Loucy (cell line): ENCODE data around the gene RTEL1.
A peak's percentile ranks its signal among the peaks of the same experiment; 100 is the strongest.

ENCODE experiments used
- H2AFZ ChIP-seq: fragments of 200-600 bp; sonication (generic); 2 replicates; pipeline ENCODE4 v1.6.0; 2016; ENCODE audit warnings: antibody characterized with exemption, mild to moderate bottlenecking, low read length, moderate library complexity
- H3F3A ChIP-seq: fragments of 200-600 bp; 2 replicates; pipeline ENCODE4 v1.6.0; 2016; ENCODE audit warnings: antibody characterized with exemption, low read depth, mild to moderate bottlenecking
- H3K27me3 ChIP-seq: fragments of 200-600 bp; sonication (generic); 2 replicates; pipeline ENCODE4 v1.6.1; 2014; ENCODE audit warnings: low read length, mild to moderate bottlenecking; ENCODE audit not compliant: insufficient read depth, poor library complexity, severe bottlenecking
- H3K36me3 ChIP-seq: fragments of 200-600 bp; sonication (generic); 2 replicates; pipeline ENCODE4 v1.6.1; 2016; ENCODE audit warnings: low read length; ENCODE audit not compliant: insufficient read depth
- H3K4me1 ChIP-seq: fragments of 200-600 bp; sonication (generic); 2 replicates; pipeline ENCODE4 v1.5.1; 2014; ENCODE audit warnings: low read length, mild to moderate bottlenecking; ENCODE audit not compliant: insufficient read depth, poor library complexity, severe bottlenecking
- H3K4me2 ChIP-seq: fragments of 200-600 bp; sonication (generic); 2 replicates; pipeline ENCODE4 v1.6.0; 2014; ENCODE audit warnings: antibody characterized with exemption, low read length, low read depth, mild to moderate bottlenecking; ENCODE audit not compliant: poor library complexity, severe bottlenecking
- H3K4me3 ChIP-seq: fragments of 200-600 bp; sonication (generic); 2 replicates; pipeline ENCODE4 v1.5.1; 2014; ENCODE audit warnings: low read length, mild to moderate bottlenecking, mixed read lengths; ENCODE audit not compliant: poor library complexity, severe bottlenecking
- H3K79me2 ChIP-seq: fragments of 200-600 bp; sonication (generic); 2 replicates; pipeline ENCODE4 v1.6.1; 2014; ENCODE audit warnings: low read length; ENCODE audit not compliant: insufficient read depth
- H3K9ac ChIP-seq: fragments of 200-600 bp; sonication (generic); 2 replicates; pipeline ENCODE4 v1.6.0; 2014; ENCODE audit warnings: mild to moderate bottlenecking, low read depth, low read length, moderate library complexity; ENCODE audit not compliant: poor library complexity, severe bottlenecking
- H3K9me2 ChIP-seq: fragments of 200-600 bp; sonication (generic); replicated peaks from 2 replicates; pipeline ENCODE4 v1.6.1; 2016; ENCODE audit warnings: low read depth, low read length, mixed read lengths
- H3K9me3 ChIP-seq: fragments of 200-600 bp; sonication (generic); 2 replicates; pipeline ENCODE4 v1.6.1; 2014; ENCODE audit warnings: mild to moderate bottlenecking, antibody characterized with exemption, low read length, low read depth; ENCODE audit not compliant: insufficient read depth
- H4K20me1 ChIP-seq: fragments of 200-600 bp; sonication (generic); 2 replicates; pipeline ENCODE4 v1.6.0; 2014; ENCODE audit warnings: antibody characterized with exemption, low read length, mild to moderate bottlenecking; ENCODE audit not compliant: insufficient read depth, poor library complexity, severe bottlenecking
- EZH2phosphoT487 ChIP-seq: fragments of 200-600 bp; IDR thresholded peaks from 2 replicates; pipeline ENCODE4 v1.6.1; 2018; ENCODE audit warnings: antibody characterized with exemption, mild to moderate bottlenecking, moderate library complexity, borderline replicate concordance
- TF ChIP-seq, protein P1 (sequence below): fragments of 200-600 bp; sonication (generic); conservative IDR thresholded peaks from 2 replicates; pipeline ENCODE4 v1.5.1; 2014; ENCODE audit warnings: mild to moderate bottlenecking, antibody characterized with exemption, low read length

Gene RTEL1

GRCh38 chr20:63711085-63711645 lies 53.1 kb downstream of the RTEL1 start:
- TF ChIP-seq EZH2phosphoT487, result no peak
- TF ChIP-seq, protein P1, sequence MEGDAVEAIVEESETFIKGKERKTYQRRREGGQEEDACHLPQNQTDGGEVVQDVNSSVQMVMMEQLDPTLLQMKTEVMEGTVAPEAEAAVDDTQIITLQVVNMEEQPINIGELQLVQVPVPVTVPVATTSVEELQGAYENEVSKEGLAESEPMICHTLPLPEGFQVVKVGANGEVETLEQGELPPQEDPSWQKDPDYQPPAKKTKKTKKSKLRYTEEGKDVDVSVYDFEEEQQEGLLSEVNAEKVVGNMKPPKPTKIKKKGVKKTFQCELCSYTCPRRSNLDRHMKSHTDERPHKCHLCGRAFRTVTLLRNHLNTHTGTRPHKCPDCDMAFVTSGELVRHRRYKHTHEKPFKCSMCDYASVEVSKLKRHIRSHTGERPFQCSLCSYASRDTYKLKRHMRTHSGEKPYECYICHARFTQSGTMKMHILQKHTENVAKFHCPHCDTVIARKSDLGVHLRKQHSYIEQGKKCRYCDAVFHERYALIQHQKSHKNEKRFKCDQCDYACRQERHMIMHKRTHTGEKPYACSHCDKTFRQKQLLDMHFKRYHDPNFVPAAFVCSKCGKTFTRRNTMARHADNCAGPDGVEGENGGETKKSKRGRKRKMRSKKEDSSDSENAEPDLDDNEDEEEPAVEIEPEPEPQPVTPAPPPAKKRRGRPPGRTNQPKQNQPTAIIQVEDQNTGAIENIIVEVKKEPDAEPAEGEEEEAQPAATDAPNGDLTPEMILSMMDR, result no peak
- no peak overlapping the region for H2AFZ ChIP-seq
- H3K4me2 ChIP-seq, result peak overlapping the region; percentile 56
- no peaks in the 10 kb centered on the region; the same call in 1 of the 2 replicates for H3K9me3 ChIP-seq
- H3K79me2 ChIP-seq, result peaks cover 94% of the 10 kb centered on the region
- H3F3A ChIP-seq, result no peaks in the 10 kb centered on the region
- peaks cover 27% of the 10 kb centered on the region for H3K4me1 ChIP-seq
- H3K36me3 ChIP-seq, result peaks cover 17% of the 10 kb centered on the region
- H3K4me3 ChIP-seq, result peak overlapping the region; percentile 53
- peaks cover 4% of the 10 kb centered on the region for H3K27me3 ChIP-seq
- no peaks in the 10 kb centered on the region for H3K9me2 ChIP-seq
- peak overlapping the region; percentile 35 for H3K9ac ChIP-seq
- peaks cover 30% of the 10 kb centered on the region for H4K20me1 ChIP-seq

- Histone ChIP-seq H3F3A (no peaks in the 10 kb centered on the region), H3K4me2 (peak overlapping the region; percentile 56), H3K9me3 (no peaks in the 10 kb centered on the region; the same call in 1 of the 2 replicates), H3K36me3 (peaks cover 17% of the 10 kb centered on the region), H2AFZ (no peak overlapping the region), H4K20me1 (peaks cover 21% of the 10 kb centered on the region), H3K4me1 (peaks cover 22% of the 10 kb centered on the region), H3K9ac (no peak overlapping the region), H3K4me3 (no peak overlapping the region), H3K27me3 (peaks cover 3% of the 10 kb centered on the region), H3K9me2 (no peaks in the 10 kb centered on the region), H3K79me2 (peaks cover 93% of the 10 kb centered on the region)
- TF ChIP-seq, protein P1, result no peak
- TF ChIP-seq EZH2phosphoT487, result no peak
Measured at GRCh38 chr20:63712191-63712590, 54.1 kb downstream of the RTEL1 start.

- Histone ChIP-seq H3F3A (peaks cover 2% of the 10 kb centered on the region; the same call in 1 of the 2 replicates), H3K4me1 (peaks cover 12% of the 10 kb centered on the region), H3K4me3 (no peak overlapping the region), H3K9me3 (peaks cover 4% of the 10 kb centered on the region; the same call in 1 of the 2 replicates), H3K4me2 (no peak overlapping the region), H3K9me2 (no peaks in the 10 kb centered on the region), H3K27me3 (no peaks in the 10 kb centered on the region), H3K36me3 (peaks cover 35% of the 10 kb centered on the region), H3K79me2 (peaks cover 93% of the 10 kb centered on the region), H3K9ac (no peak overlapping the region), H4K20me1 (peaks cover 6% of the 10 kb centered on the region), H2AFZ (no peak overlapping the region)
- TF ChIP-seq EZH2phosphoT487, result no peak
- TF ChIP-seq, protein P1, result no peak
Measured at GRCh38 chr20:63714858-63715257, 56.7 kb downstream of the RTEL1 start.
